Endothelial cell of umbilical vein (primary cell): Measurements from ENCODE around the gene HDAC3. TPM values are rescaled to one million over a fixed set of nuclear protein-coding genes. Genes with fewer than 3 reads are reported as not detected.

Experiments
- BruUV-seq: library from RNA; stranded (reverse); fragments of 400-500 nt; replicated peaks from 2 replicates; lab custom pipeline; 2021; lab: Mats Ljungman, UMichigan
- CTCF ChIA-PET: fragments of 300-600, 350-600 bp; sonication (Branson Sonifier 250); formaldehyde crosslinking; loops from one replicate; lab custom pipeline; 2021; ENCODE audit warnings: antibody characterized with exemption, inconsistent platforms; lab: Charles Lee
- POLR2A ChIA-PET: fragments of 300-600, 350-600 bp; sonication (Branson Sonifier 250); formaldehyde crosslinking; loops from one replicate; lab custom pipeline; 2021; ENCODE audit warnings: antibody characterized with exemption, inconsistent platforms; lab: Charles Lee
- DNase-seq: peaks from one replicate; pipeline ENCODE4 v3.0.0-alpha.2; 2011; ENCODE audit warnings: low read depth, low spot score
- FAIRE-seq: peaks from 2 replicates; lab custom pipeline; 2011; peaks lifted over from hg19 to GRCh38; lab: Jason Lieb, UNC
- H2AFZ ChIP-seq: 2 replicates; pipeline ENCODE4 v1.6.0; 2012; ENCODE audit warnings: low read depth, low read length, control low read depth, inconsistent platforms
- H3K27ac ChIP-seq: 2 replicates; pipeline ENCODE4 v1.5.1; 2011; ENCODE audit warnings: low read depth, mild to moderate bottlenecking, control low read depth, low read length, moderate library complexity; ENCODE audit not compliant: insufficient read depth
- H3K27me3 ChIP-seq, 2 experiments: 2 replicates each; pipeline versions ENCODE4 v1.6.0 to v1.6.1; 2011; ENCODE audit warnings: low read length in 2 of 2, mixed read lengths in 1 of 2; ENCODE audit not compliant: control insufficient read depth in 2 of 2, insufficient read depth in 2 of 2
- H3K36me3 ChIP-seq, 2 experiments: 2 replicates in 1 of 2; 3 replicates in 1 of 2; pipeline ENCODE4 v1.5.1; 2011; ENCODE audit warnings: low read length in 2 of 2, mild to moderate bottlenecking in 1 of 2, moderate library complexity in 1 of 2; ENCODE audit not compliant: control insufficient read depth in 2 of 2, insufficient read depth in 2 of 2; ENCODE audit errors: extremely low read depth in 1 of 2
- H3K4me1 ChIP-seq: 3 replicates; pipeline ENCODE4 v1.5.1; 2011; ENCODE audit warnings: mild to moderate bottlenecking, low read length; ENCODE audit not compliant: control insufficient read depth, insufficient read depth; ENCODE audit errors: extremely low read depth
- H3K4me2 ChIP-seq: 2 replicates; pipeline ENCODE4 v1.6.1; 2011; ENCODE audit warnings: low read length, control low read depth, mixed read lengths; ENCODE audit not compliant: insufficient read depth
- H3K4me3 ChIP-seq, 3 experiments: fragments of 200-600 bp in 1 of 3; sonication (generic), shearing (Covaris generic) in 1 of 3; replicated peaks in 1 of 3; 2 replicates each; pipeline ENCODE4 v1.5.1; 2011 to 2016; ENCODE audit warnings: control low read depth in 3 of 3, low read length in 3 of 3, mild to moderate bottlenecking in 2 of 3, inconsistent platforms in 1 of 3, low read depth in 1 of 3, moderate library complexity in 1 of 3; ENCODE audit not compliant: insufficient read depth in 1 of 3
- H3K79me2 ChIP-seq: 2 replicates; pipeline ENCODE4 v1.6.0; 2012; ENCODE audit warnings: low read length, inconsistent platforms; ENCODE audit not compliant: control insufficient read depth, insufficient read depth
- H3K9ac ChIP-seq: replicated peaks from 2 replicates; pipeline ENCODE3; 2011; ENCODE audit warnings: low read length, control low read depth; ENCODE audit not compliant: insufficient read depth; ENCODE audit errors: extremely low read depth
- H3K9me1 ChIP-seq: replicated peaks from 3 replicates; pipeline ENCODE4 v1.6.0; 2011; ENCODE audit warnings: mild to moderate bottlenecking, low read length; ENCODE audit not compliant: control insufficient read depth, insufficient read depth; ENCODE audit errors: extremely low read depth
- H3K9me3 ChIP-seq: replicated peaks from 2 replicates; pipeline ENCODE4 v1.5.1; 2012; ENCODE audit warnings: low read length, inconsistent platforms; ENCODE audit not compliant: control insufficient read depth, insufficient read depth
- H4K20me1 ChIP-seq: replicated peaks from 2 replicates; pipeline ENCODE3; 2011; ENCODE audit warnings: mild to moderate bottlenecking, low read length; ENCODE audit not compliant: control insufficient read depth, insufficient read depth; ENCODE audit errors: extremely low read depth
- FOS ChIP-seq: IDR thresholded peaks from 2 replicates; pipeline ENCODE4 v1.6.1; 2011; ENCODE audit warnings: mild to moderate bottlenecking, low read length, moderate library complexity, borderline replicate concordance; ENCODE audit not compliant: insufficient read depth
- GATA2 ChIP-seq: IDR thresholded peaks from 2 replicates; pipeline ENCODE4 v1.7.0; 2011; ENCODE audit warnings: low read depth, mild to moderate bottlenecking, moderate library complexity, mixed read lengths, low read length; ENCODE audit not compliant: insufficient read length, insufficient read depth
- JUN ChIP-seq: IDR thresholded peaks from 2 replicates; pipeline ENCODE4 v1.6.1; 2011; ENCODE audit warnings: borderline replicate concordance, low read depth; ENCODE audit not compliant: insufficient read length, insufficient read depth
- MYC ChIP-seq: IDR thresholded peaks from one replicate; pipeline ENCODE4 v1.6.1; 2011; ENCODE audit warnings: mild to moderate bottlenecking, low read depth, low read length
- POLR2A ChIP-seq: IDR thresholded peaks from 2 replicates; pipeline ENCODE4 v1.6.1; 2012; ENCODE audit warnings: low read depth, mild to moderate bottlenecking, control low read depth, low read length
- POLR2AphosphoS5 ChIP-seq: IDR thresholded peaks from 2 replicates; pipeline ENCODE4 v1.6.1; 2012; ENCODE audit warnings: low read depth, mild to moderate bottlenecking, control low read depth, low read length, moderate library complexity; ENCODE audit not compliant: insufficient read depth
- dilution Hi-C: fragments of 300-500 bp; cut with MboI; formaldehyde crosslinking; loops from one replicate; pipeline ENCODE4 v1.15.0; 2019; ENCODE audit warnings: low sequenced_read_pairs; ENCODE audit not compliant: extremely low pct_ligation_motif_present
- intact Hi-C: fragments of 100-400 bp; cut with micrococcal nuclease; formaldehyde crosslinking; loops from one replicate; pipeline ENCODE4 v1.10.0; 2022
- polyA plus RNA-seq, 4 experiments: library from polyadenylated mRNA; depleted of rRNA in 3 of 4; stranded (reverse) in 3 of 4; unstranded in 1 of 4; fragments of >200 nt; gene quantifications; 2 replicates each; pipeline versions ENCODE4 v1.2.1 to v1.2.3, GENCODE V29; 2011 to 2012; ENCODE audit warnings: missing spikeins in 1 of 4
- total RNA-seq: library from RNA; stranded (reverse); gene quantifications from 2 replicates; pipeline ENCODE4 v1.2.3, GENCODE V29; 2021
- TF ChIP-seq, protein P1 (sequence below), 2 donors: IDR thresholded peaks; 1 replicate in 1 of 2; 2 replicates in 1 of 2; pipeline ENCODE4 v1.5.1; 2011; ENCODE audit warnings: low read length in 2 of 2, mild to moderate bottlenecking in 2 of 2, moderate library complexity in 2 of 2, control low read depth in 1 of 2, inconsistent platforms in 1 of 2, low read depth in 1 of 2; ENCODE audit not compliant: insufficient read depth in 1 of 2; ENCODE audit errors: extremely low read depth in 1 of 2
- TF ChIP-seq, protein P2 (sequence below): IDR thresholded peaks from 2 replicates; pipeline ENCODE4 v1.6.1; 2011; ENCODE audit not compliant: insufficient read depth, insufficient read length

Gene HDAC3
- total and polyA plus RNA-seq, 2 donors (not counting 3 experiments of a cell fraction or from before 2014, with no cell fraction given): 58.5 to 75.5 TPM

DNA sequence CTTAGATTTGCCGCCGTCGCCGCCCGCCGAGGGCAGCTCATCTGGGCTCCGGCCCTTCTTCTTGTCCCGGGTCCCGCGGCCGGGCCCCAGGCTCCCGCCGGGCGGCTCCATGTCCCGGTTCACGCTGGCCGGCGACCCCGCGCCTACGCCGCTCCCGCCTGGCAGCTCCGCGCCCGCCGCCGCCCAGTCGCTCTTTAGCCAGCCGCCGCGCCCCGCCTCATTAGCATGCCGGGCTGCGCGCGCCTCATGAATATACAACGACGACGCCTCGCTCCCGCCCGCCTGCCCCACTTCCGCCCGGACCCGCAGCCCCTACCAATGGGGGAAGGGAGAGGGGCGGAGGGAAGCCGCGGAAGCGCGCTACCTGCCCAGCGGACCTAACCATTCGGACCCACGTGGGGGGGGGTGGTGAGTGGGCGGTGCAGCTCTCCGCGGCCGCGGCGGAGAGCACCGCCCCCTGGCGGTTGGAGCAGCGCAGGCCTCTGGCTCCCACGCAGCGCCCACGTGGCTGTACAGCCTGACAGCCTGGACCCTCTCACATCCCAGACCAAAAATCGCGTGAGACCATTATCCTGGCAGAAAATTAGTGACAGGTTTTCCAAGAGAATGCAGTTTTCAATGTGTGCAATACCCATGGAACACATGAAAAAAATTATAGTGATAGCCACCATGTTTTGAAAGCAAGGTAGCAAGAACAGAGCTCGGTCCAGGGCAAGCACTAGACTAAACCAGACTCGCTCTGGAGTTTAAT, 17.7 kb downstream of the HDAC3 start, which contains the start of gene DIAPH1:
TSS of gene DIAPH1 (minus strand) at position 197 of the 751 bp plus-strand sequence. CDS start at position 111, 86 bp downstream.
- Histone ChIP-seq H3K4me3 (peak within 1 kb of the TSS; percentile 77 to 84 (median 80)), H3K79me2 (peaks cover 27% of the 10 kb centered on the region), H3K4me2 (peak within 1 kb of the TSS; percentile 90), H3K27ac (peak within 1 kb of the TSS; percentile 22), H2AFZ (peak within 1 kb of the TSS; percentile 45), H3K9ac (peak within 1 kb of the TSS; percentile 67), H3K4me1 (peaks cover 18% of the 10 kb centered on the region), H3K27me3 (no peaks in the 10 kb centered on the region), H4K20me1 (peaks cover 3% of the 10 kb centered on the region), H3K9me1 (no peaks in the 10 kb centered on the region), H3K9me3 (no peaks in the 10 kb centered on the region), H3K36me3 (peaks cover 3 to 14% of the 10 kb centered on the region in 2 experiments)
- peak; percentile 95 for DNase-seq
- intact Hi-C loops: loop anchor here (1.0 kb wide), 4 partner anchors 14 to 202 kb away; partner anchors contain the start of genes HDAC3, PCDHGB7 and RELL2
- TF ChIP-seq POLR2A (peak; percentile 77), FOS (peak; percentile 17), JUN (no peak), GATA2 (no peak), POLR2AphosphoS5 (peak; percentile 91), MYC (peak; percentile 68)
- TF ChIP-seq, protein P1, sequence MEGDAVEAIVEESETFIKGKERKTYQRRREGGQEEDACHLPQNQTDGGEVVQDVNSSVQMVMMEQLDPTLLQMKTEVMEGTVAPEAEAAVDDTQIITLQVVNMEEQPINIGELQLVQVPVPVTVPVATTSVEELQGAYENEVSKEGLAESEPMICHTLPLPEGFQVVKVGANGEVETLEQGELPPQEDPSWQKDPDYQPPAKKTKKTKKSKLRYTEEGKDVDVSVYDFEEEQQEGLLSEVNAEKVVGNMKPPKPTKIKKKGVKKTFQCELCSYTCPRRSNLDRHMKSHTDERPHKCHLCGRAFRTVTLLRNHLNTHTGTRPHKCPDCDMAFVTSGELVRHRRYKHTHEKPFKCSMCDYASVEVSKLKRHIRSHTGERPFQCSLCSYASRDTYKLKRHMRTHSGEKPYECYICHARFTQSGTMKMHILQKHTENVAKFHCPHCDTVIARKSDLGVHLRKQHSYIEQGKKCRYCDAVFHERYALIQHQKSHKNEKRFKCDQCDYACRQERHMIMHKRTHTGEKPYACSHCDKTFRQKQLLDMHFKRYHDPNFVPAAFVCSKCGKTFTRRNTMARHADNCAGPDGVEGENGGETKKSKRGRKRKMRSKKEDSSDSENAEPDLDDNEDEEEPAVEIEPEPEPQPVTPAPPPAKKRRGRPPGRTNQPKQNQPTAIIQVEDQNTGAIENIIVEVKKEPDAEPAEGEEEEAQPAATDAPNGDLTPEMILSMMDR (IDR thresholded peaks at IDR 0.05; ENCODE audit: extremely low read depth in 1 of 2, insufficient read depth in 1 of 2, low read depth in 1 of 2, low read length in 2 of 2): peak; percentile 98 to 99
- TF ChIP-seq, protein P2, sequence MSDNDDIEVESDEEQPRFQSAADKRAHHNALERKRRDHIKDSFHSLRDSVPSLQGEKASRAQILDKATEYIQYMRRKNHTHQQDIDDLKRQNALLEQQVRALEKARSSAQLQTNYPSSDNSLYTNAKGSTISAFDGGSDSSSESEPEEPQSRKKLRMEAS: peak; percentile 90
- BruUV-seq: no TSS peak
- CTCF ChIA-PET: interaction anchor here (0.5 to 8.5 kb wide), 25 partner anchors 10 to 966 kb away, joined by 3 to 1019 read pairs (median 4); partner anchors contain the start of genes ARAP3, FCHSD1, HDAC3 and PCDHGA11
- POLR2A ChIA-PET: interaction anchor here (0.6 to 2.7 kb wide), 6 partner anchors 15 to 1244 kb away, joined by 3 to 18 read pairs (median 6); partner anchors contain the start of genes HDAC3 and RELL2
- FAIRE-seq: peak; percentile 74
- dilution Hi-C loops: no loop called here
